Body of pancreas (tissue), 4 donors: ENCODE measurements around the gene PRSS21. TPM values are rescaled to one million over a fixed set of nuclear protein-coding genes. Genes with fewer than 3 reads are reported as not detected.

ENCODE experiments used
- ATAC-seq: fragments of 150-250 bp; one replicate; pipeline ENCODE4 v1.9.1; 2016
- DNase-seq, 4 donors: peaks; one replicate each; pipeline ENCODE4 v3.0.0-alpha.2; 2019
- H3K27ac ChIP-seq, 4 donors: fragments of 200-600 bp; sonication (generic); 1 replicate in 3 of 4; 2 replicates in 1 of 4; pipeline versions ENCODE4 v1.5.1 to v1.6.1; 2016 to 2019; ENCODE audit warnings: mild to moderate bottlenecking in 1 of 4, mixed read lengths in 1 of 4, moderate library complexity in 1 of 4
- H3K27me3 ChIP-seq, 2 donors: fragments of 200-600 bp; sonication (generic); one replicate each; pipeline ENCODE4 v1.6.0; 2016; ENCODE audit warnings: mild to moderate bottlenecking in 1 of 2
- H3K36me3 ChIP-seq, 2 donors: fragments of 200-600 bp; sonication (generic); replicated peaks in 1 of 2; 2 replicates each; pipeline ENCODE4 v1.5.1; 2016; ENCODE audit warnings: low read depth in 2 of 2; ENCODE audit not compliant: insufficient read depth in 1 of 2
- H3K4me1 ChIP-seq: fragments of 200-600 bp; sonication (generic); one replicate; pipeline ENCODE4 v1.6.0; 2016
- H3K4me3 ChIP-seq, 2 donors: fragments of 200-600 bp; sonication (generic); 1 replicate in 1 of 2; 2 replicates in 1 of 2; pipeline ENCODE4 v1.5.1; 2016 to 2019
- H3K9me3 ChIP-seq, 3 donors: fragments of 200-600 bp; sonication (generic); 1 replicate in 2 of 3; 2 replicates in 1 of 3; pipeline ENCODE4 v1.5.1; 2016
- POLR2A ChIP-seq, 3 donors: fragments of 450-650 bp; IDR thresholded peaks; one replicate each; pipeline ENCODE4 v1.6.1; 2016; ENCODE audit warnings: antibody characterized with exemption in 3 of 3, mild to moderate bottlenecking in 2 of 3
- whole genome bisulfite sequencing, 2 donors: methylation state at CpG; one replicate each; pipeline ENCODE4 v1.1.5; 2017; 5-methylcytosine and 5-hydroxymethylcytosine counted together
- intact Hi-C: fragments of 100-400 bp; cut with DNase I; formaldehyde crosslinking; loops from one replicate; pipeline ENCODE4 v1.15.1; 2023
- total RNA-seq, 2 donors: library from RNA; depleted of rRNA; stranded (reverse); fragments of >200 nt; gene quantifications; one replicate each; pipeline ENCODE4 v1.1.0, GENCODE V29; 2016
- TF ChIP-seq, protein P1 (sequence below), 7 experiments: fragments of 450-650 bp in 4 of 7; fragments of 200-600 bp in 3 of 7; sonication (generic) in 3 of 7; IDR thresholded peaks; one replicate each; pipeline ENCODE4 v1.5.1; 2016 to 2019; ENCODE audit warnings: antibody characterized with exemption in 7 of 7

PRSS21 gene
- total RNA-seq, 2 donors from 2014 or later: 0.66 to 1.6 TPM

- H3K9me3 ChIP-seq: no peaks in the 10 kb centered on the region
- ATAC-seq: no peak
- no peak for DNase-seq
- intact Hi-C loops: no loop called here
- 70% methylated on average over 39 of the region's 39 CpGs; no CpG with 5 or more reads in 1 of the 2 donors for WGBS, 2 donors
- TF ChIP-seq POLR2A (IDR thresholded peaks at IDR 0.05): no peak
- TF ChIP-seq, protein P1, sequence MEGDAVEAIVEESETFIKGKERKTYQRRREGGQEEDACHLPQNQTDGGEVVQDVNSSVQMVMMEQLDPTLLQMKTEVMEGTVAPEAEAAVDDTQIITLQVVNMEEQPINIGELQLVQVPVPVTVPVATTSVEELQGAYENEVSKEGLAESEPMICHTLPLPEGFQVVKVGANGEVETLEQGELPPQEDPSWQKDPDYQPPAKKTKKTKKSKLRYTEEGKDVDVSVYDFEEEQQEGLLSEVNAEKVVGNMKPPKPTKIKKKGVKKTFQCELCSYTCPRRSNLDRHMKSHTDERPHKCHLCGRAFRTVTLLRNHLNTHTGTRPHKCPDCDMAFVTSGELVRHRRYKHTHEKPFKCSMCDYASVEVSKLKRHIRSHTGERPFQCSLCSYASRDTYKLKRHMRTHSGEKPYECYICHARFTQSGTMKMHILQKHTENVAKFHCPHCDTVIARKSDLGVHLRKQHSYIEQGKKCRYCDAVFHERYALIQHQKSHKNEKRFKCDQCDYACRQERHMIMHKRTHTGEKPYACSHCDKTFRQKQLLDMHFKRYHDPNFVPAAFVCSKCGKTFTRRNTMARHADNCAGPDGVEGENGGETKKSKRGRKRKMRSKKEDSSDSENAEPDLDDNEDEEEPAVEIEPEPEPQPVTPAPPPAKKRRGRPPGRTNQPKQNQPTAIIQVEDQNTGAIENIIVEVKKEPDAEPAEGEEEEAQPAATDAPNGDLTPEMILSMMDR (IDR thresholded peaks at IDR 0.05): no peak
- H3K4me1 ChIP-seq: peaks cover 9% of the 10 kb centered on the region
- no peaks in the 10 kb centered on the region for H3K36me3 ChIP-seq
- H3K27ac ChIP-seq: no peak overlapping the region
- H3K27me3 ChIP-seq: no peaks in the 10 kb centered on the region
- H3K4me3 ChIP-seq: no peak overlapping the region
These were observed 18.3 kb upstream of the PRSS21 start for GRCh38 chr16:2798723-2799204.

- ATAC-seq: no peak
- peak in 1 of 4 donors; percentile 0 for DNase-seq
These were observed 17.7 kb upstream of the PRSS21 start for GRCh38 chr16:2799205-2799858.

GRCh38 chr16:2799859-2800226, 17.2 kb upstream of the PRSS21 start:
- Histone ChIP-seq H3K9me3 (no peaks in the 10 kb centered on the region), H3K36me3 (no peaks in the 10 kb centered on the region), H3K4me3 (no peak overlapping the region), H3K27me3 (no peaks in the 10 kb centered on the region), H3K27ac (no peak overlapping the region), H3K4me1 (peaks cover under 1% of the 10 kb centered on the region)
- ATAC-seq: no peak
- intact Hi-C loops: no loop called here
- no peak for TF ChIP-seq POLR2A (IDR thresholded peaks at IDR 0.05)
- TF ChIP-seq, protein P1 (IDR thresholded peaks at IDR 0.05): no peak
- peak in 1 of 4 donors; percentile 3 for DNase-seq
- 50 to 85% methylated on average over 1 of the region's 1 CpG for WGBS, 2 donors

More at GRCh38 chr16:2799205-2799858, 17.7 kb upstream of the PRSS21 start:
- Histone ChIP-seq H3K27ac (no peak overlapping the region), H3K4me1 (peaks cover 5% of the 10 kb centered on the region), H3K4me3 (no peak overlapping the region), H3K36me3 (no peaks in the 10 kb centered on the region), H3K9me3 (no peaks in the 10 kb centered on the region), H3K27me3 (no peaks in the 10 kb centered on the region)
- TF ChIP-seq, protein P1 (IDR thresholded peaks at IDR 0.05): no peak
- TF ChIP-seq POLR2A (IDR thresholded peaks at IDR 0.05): no peak
- whole genome bisulfite sequencing, 2 donors: 74 to 84% methylated on average over 17 to 21 of the region's 21 CpGs
- intact Hi-C loops: no loop called here

- intact Hi-C loops: no loop called here
- WGBS, 2 donors: 82 to 85% methylated on average over 3 of the region's 3 CpGs
- H3K4me1 ChIP-seq: no peaks in the 10 kb centered on the region
- no peak for ATAC-seq
- no peak for DNase-seq
- no peak overlapping the region for H3K4me3 ChIP-seq
- no peak overlapping the region for H3K27ac ChIP-seq
- H3K9me3 ChIP-seq: no peaks in the 10 kb centered on the region
- no peaks in the 10 kb centered on the region for H3K36me3 ChIP-seq
- no peak for TF ChIP-seq POLR2A (IDR thresholded peaks at IDR 0.05)
- TF ChIP-seq, protein P1 (IDR thresholded peaks at IDR 0.05): no peak
- H3K27me3 ChIP-seq: no peaks in the 10 kb centered on the region
These were observed 13.4 kb upstream of the PRSS21 start for GRCh38 chr16:2803545-2804195.
